Body of pancreas (tissue), 4 donors: ENCODE measurements around the gene GJD4.

Experiments
- CTCF ChIP-seq, 7 experiments: fragments of 450-650 bp in 4 of 7; fragments of 200-600 bp in 3 of 7; sonication (generic) in 3 of 7; IDR thresholded peaks; one replicate each; pipeline ENCODE4 v1.5.1; 2016 to 2019; ENCODE audit warnings: antibody characterized with exemption in 7 of 7
- POLR2A ChIP-seq, 3 donors: fragments of 450-650 bp; IDR thresholded peaks; one replicate each; pipeline ENCODE4 v1.6.1; 2016; ENCODE audit warnings: antibody characterized with exemption in 3 of 3, mild to moderate bottlenecking in 2 of 3

GRCh38 chr10:35585903-35586535, 19.1 kb upstream of the GJD4 start:
- TF ChIP-seq CTCF (IDR thresholded peaks at IDR 0.05) (no peak), POLR2A (IDR thresholded peaks at IDR 0.05) (no peak)
